ENCODE measurements around the gene PFDN5. TPM values are rescaled to one million over a fixed set of nuclear protein-coding genes. Genes with fewer than 3 reads are reported as not detected.

Gene PFDN5
- total and polyA plus RNA-seq, 2 experiments from 2014 or later = 199 to 567 TPM

- TF ChIP-seq ZNF462 (CRISPR knock-in tag; IDR thresholded peaks at IDR 0.05) = no peak
- TF ChIP-seq EZH2 (IDR thresholded peaks at IDR 0.05; ENCODE audit: low read depth, unreplicated experiment) = no peak
- no peak for TF ChIP-seq ETS1 (IDR thresholded peaks at IDR 0.05)
- TF ChIP-seq CTCF (conservative IDR thresholded peaks at IDR 0.05; ENCODE audit: low read depth in 2 of 2) = no peak
- TF ChIP-seq ZNF331 (CRISPR knock-in tag; IDR thresholded peaks at IDR 0.05; ENCODE audit: low read depth) = no peak
- no peak for TF ChIP-seq ZNF114 (CRISPR knock-in tag; IDR thresholded peaks at IDR 0.05)
- no peak for TF ChIP-seq STAT1 (IDR thresholded peaks at IDR 0.05; ENCODE audit: unreplicated experiment)
- no peak for TF ChIP-seq EZH2phosphoT487 (IDR thresholded peaks at IDR 0.05; ENCODE audit: unreplicated experiment)
- TF ChIP-seq POLR2AphosphoS5 (IDR thresholded peaks at IDR 0.05; ENCODE audit: low read depth) = no peak
- no peak for TF ChIP-seq CREB1 (CRISPR knock-in tag; IDR thresholded peaks at IDR 0.05; ENCODE audit: low read depth)
Measured at GRCh38 chr12:53277981-53278380, 17.4 kb upstream of the PFDN5 start (continued).

Measured in GM23338 (cell line).